H1 (cell line): Measurements from ENCODE around the gene NMRK2. TPM values are rescaled to one million over a fixed set of nuclear protein-coding genes. Genes with fewer than 3 reads are reported as not detected.

ENCODE experiments used
- CTCF ChIA-PET: fragments of 300-600 bp; sonication (Branson Sonifier 250); formaldehyde crosslinking; loops from one replicate; lab custom pipeline; 2021; ENCODE audit not compliant: partially characterized antibody; lab: Charles Lee
- POLR2A ChIA-PET: fragments of 300-600 bp; sonication (Branson Sonifier 250); formaldehyde crosslinking; loops from one replicate; lab custom pipeline; 2021; ENCODE audit warnings: inconsistent platforms; ENCODE audit not compliant: partially characterized antibody; lab: Charles Lee
- DNase-seq, 2 experiments: peaks; one replicate each; pipeline versions ENCODE4 v3.0.0 to v3.0.0-alpha.2; 2010 to 2022; ENCODE audit warnings: low spot score in 2 of 2, low read depth in 1 of 2, mixed read lengths in 1 of 2
- FAIRE-seq: peaks from 2 replicates; lab custom pipeline; 2011; peaks lifted over from hg19 to GRCh38; lab: Jason Lieb, UNC
- H2AFZ ChIP-seq: 2 replicates; pipeline ENCODE4 v1.8.1; 2012; ENCODE audit warnings: low read length, inconsistent platforms
- H2AK5ac ChIP-seq: 2 replicates; pipeline ENCODE4 v1.6.1; 2013; ENCODE audit warnings: low read depth, low read length
- H2BK120ac ChIP-seq: replicated peaks from 2 replicates; pipeline ENCODE3; 2013; ENCODE audit warnings: low read depth, low read length, inconsistent platforms
- H2BK12ac ChIP-seq: 2 replicates; pipeline ENCODE4 v1.6.1; 2013; ENCODE audit warnings: low read depth, low read length
- H2BK15ac ChIP-seq: 2 replicates; pipeline ENCODE4 v1.6.1; 2013; ENCODE audit warnings: low read length
- H2BK20ac ChIP-seq: 2 replicates; pipeline ENCODE4 v1.6.1; 2013; ENCODE audit warnings: low read length
- H2BK5ac ChIP-seq: 2 replicates; pipeline ENCODE4 v1.6.1; 2013; ENCODE audit warnings: low read depth, low read length
- H3K14ac ChIP-seq: 2 replicates; pipeline ENCODE4 v1.6.1; 2013; ENCODE audit warnings: inconsistent platforms; ENCODE audit not compliant: insufficient read length
- H3K18ac ChIP-seq: 2 replicates; pipeline ENCODE4 v1.6.1; 2013; ENCODE audit warnings: low read length; ENCODE audit errors: extremely low read depth
- H3K23ac ChIP-seq: 2 replicates; pipeline ENCODE4 v1.6.1; 2013; ENCODE audit warnings: inconsistent platforms; ENCODE audit not compliant: insufficient read length
- H3K23me2 ChIP-seq: 2 replicates; pipeline ENCODE4 v1.6.1; 2013; ENCODE audit warnings: low read depth, low read length
- H3K27ac ChIP-seq: 2 replicates; pipeline ENCODE4 v1.6.1; 2011; ENCODE audit warnings: low read depth, low read length, inconsistent platforms
- H3K27me3 ChIP-seq, 4 experiments: replicated peaks in 1 of 4; 1 replicate in 1 of 4; 2 replicates in 3 of 4; pipeline versions ENCODE4 v1.6.1 to v1.8.1; 2011 to 2013; ENCODE audit warnings: low read length in 3 of 4, mild to moderate bottlenecking in 3 of 4, inconsistent platforms in 2 of 4, mixed read lengths in 2 of 4, moderate library complexity in 1 of 4; ENCODE audit not compliant: control insufficient read depth in 3 of 4, insufficient read depth in 3 of 4; ENCODE audit errors: extremely low read depth in 1 of 4
- H3K36me3 ChIP-seq, 4 experiments: 2 replicates each; pipeline versions ENCODE4 v1.6.1 to v1.8.1; 2011 to 2013; ENCODE audit warnings: mild to moderate bottlenecking in 4 of 4, low read length in 3 of 4, moderate library complexity in 2 of 4, control low read depth in 1 of 4, inconsistent platforms in 1 of 4; ENCODE audit not compliant: insufficient read depth in 4 of 4, control insufficient read depth in 2 of 4
- H3K4ac ChIP-seq: replicated peaks from 2 replicates; pipeline ENCODE3; 2013; ENCODE audit warnings: low read length, low read depth, mixed read lengths, inconsistent platforms; ENCODE audit not compliant: insufficient read length
- H3K4me1 ChIP-seq, 4 experiments: replicated peaks in 1 of 4; 1 replicate in 1 of 4; 2 replicates in 3 of 4; pipeline versions ENCODE4 v1.6.1 to v1.8.1; 2011 to 2013; ENCODE audit warnings: low read length in 3 of 4, inconsistent platforms in 2 of 4, mixed read lengths in 1 of 4; ENCODE audit not compliant: insufficient read depth in 4 of 4, control insufficient read depth in 3 of 4
- H3K4me2 ChIP-seq, 2 experiments: 2 replicates each; pipeline versions ENCODE4 v1.6.1 to v1.8.1; 2011 to 2013; ENCODE audit warnings: low read depth in 2 of 2, low read length in 2 of 2, control low read depth in 1 of 2, inconsistent platforms in 1 of 2, mild to moderate bottlenecking in 1 of 2; ENCODE audit not compliant: insufficient read depth in 1 of 2
- H3K4me3 ChIP-seq, 4 experiments: fragments of 200-600, 300-600 bp in 1 of 4; sonication (generic), shearing (Covaris generic), sonication (Bioruptor Twin) in 1 of 4; 2 replicates each; pipeline versions ENCODE4 v1.5.1 to v1.8.1; 2011 to 2016; ENCODE audit warnings: low read length in 4 of 4, low read depth in 3 of 4, control low read depth in 2 of 4, inconsistent platforms in 2 of 4, mild to moderate bottlenecking in 2 of 4, mixed read lengths in 1 of 4, moderate library complexity in 1 of 4; ENCODE audit not compliant: insufficient read depth in 2 of 4; ENCODE audit errors: extremely low read depth in 1 of 4
- H3K56ac ChIP-seq: replicated peaks from 2 replicates; pipeline ENCODE3; 2013; ENCODE audit warnings: low read depth, mild to moderate bottlenecking, mixed read lengths, low read length, inconsistent platforms; ENCODE audit not compliant: insufficient read length
- H3K79me1 ChIP-seq: 2 replicates; pipeline ENCODE4 v1.6.1; 2013; ENCODE audit warnings: low read depth, low read length, control low read depth
- H3K79me2 ChIP-seq, 2 experiments: 2 replicates each; pipeline versions ENCODE4 v1.6.1 to v1.8.1; 2012 to 2013; ENCODE audit warnings: low read length in 2 of 2, mild to moderate bottlenecking in 2 of 2, inconsistent platforms in 1 of 2; ENCODE audit not compliant: insufficient read depth in 2 of 2, control insufficient read depth in 1 of 2
- H3K9ac ChIP-seq, 4 experiments: replicated peaks in 1 of 4; 1 replicate in 1 of 4; 2 replicates in 3 of 4; pipeline versions ENCODE4 v1.6.1 to v1.8.1; 2011 to 2013; ENCODE audit warnings: low read depth in 3 of 4, low read length in 3 of 4, control low read depth in 2 of 4, mild to moderate bottlenecking in 2 of 4, moderate library complexity in 2 of 4, inconsistent platforms in 1 of 4; ENCODE audit errors: extremely low read depth in 1 of 4
- H3K9me3 ChIP-seq, 2 experiments: 2 replicates each; pipeline versions ENCODE4 v1.6.1 to v1.8.1; 2012 to 2013; ENCODE audit warnings: mild to moderate bottlenecking in 2 of 2, moderate library complexity in 2 of 2, control low read depth in 1 of 2, inconsistent platforms in 1 of 2, low read depth in 1 of 2, low read length in 1 of 2, mixed read lengths in 1 of 2; ENCODE audit not compliant: insufficient read depth in 2 of 2
- H4K20me1 ChIP-seq, 2 experiments: replicated peaks in 1 of 2; 2 replicates each; pipeline versions ENCODE3 to v1.8.1; 2011 to 2013; ENCODE audit warnings: inconsistent platforms in 2 of 2, low read length in 2 of 2, mild to moderate bottlenecking in 1 of 2; ENCODE audit not compliant: insufficient read depth in 2 of 2, control insufficient read depth in 1 of 2
- H4K5ac ChIP-seq: 2 replicates; pipeline ENCODE4 v1.6.1; 2013; ENCODE audit warnings: low read length, low read depth, mixed read lengths, inconsistent platforms; ENCODE audit not compliant: insufficient read length
- H4K8ac ChIP-seq: 2 replicates; pipeline ENCODE4 v1.8.0; 2013; ENCODE audit warnings: mild to moderate bottlenecking, moderate library complexity, low read length, inconsistent platforms; ENCODE audit not compliant: insufficient read depth; ENCODE audit errors: extremely low read depth
- H4K91ac ChIP-seq: replicated peaks from 2 replicates; pipeline ENCODE3; 2013; ENCODE audit warnings: low read length, mixed read lengths, inconsistent platforms; ENCODE audit not compliant: insufficient read length
- ATF2 ChIP-seq: IDR thresholded peaks from 2 replicates; pipeline ENCODE4 v1.6.1; 2012; ENCODE audit warnings: low read length, inconsistent platforms
- CBX5 ChIP-seq: fragments of 300-800, 300-1000 bp; sonication (generic); IDR thresholded peaks from 2 replicates; pipeline ENCODE4 v1.7.1; 2016; ENCODE audit warnings: antibody characterized with exemption, low read length, low read depth
- CTBP2 ChIP-seq: IDR thresholded peaks from 2 replicates; pipeline ENCODE4 v1.7.0; 2011; ENCODE audit warnings: borderline replicate concordance, mild to moderate bottlenecking, moderate library complexity, mixed read lengths, low read length; ENCODE audit not compliant: insufficient read depth, insufficient read length
- GABPA ChIP-seq: IDR thresholded peaks from 2 replicates; pipeline ENCODE4 v1.6.1; 2011; ENCODE audit warnings: mild to moderate bottlenecking, low read length, moderate library complexity, borderline replicate concordance; ENCODE audit not compliant: insufficient read depth
- POLR2A ChIP-seq, 2 experiments: IDR thresholded peaks; 1 replicate in 1 of 2; 2 replicates in 1 of 2; pipeline ENCODE4 v1.6.1; 2011; ENCODE audit warnings: low read depth in 2 of 2, low read length in 2 of 2, mild to moderate bottlenecking in 2 of 2; ENCODE audit errors: control extremely low read depth in 1 of 2
- POLR2AphosphoS5 ChIP-seq: IDR thresholded peaks from 2 replicates; pipeline ENCODE4 v1.6.1; 2011; ENCODE audit warnings: low read depth, low read length
- RFX5 ChIP-seq: IDR thresholded peaks from 2 replicates; pipeline ENCODE4 v1.6.1; 2011; ENCODE audit warnings: low read depth, low read length, improper control_type of control experiment, borderline replicate concordance
- SIRT6 ChIP-seq: IDR thresholded peaks from one replicate; pipeline ENCODE4 v1.7.1; 2012; ENCODE audit warnings: low read length, inconsistent platforms
- SP4 ChIP-seq: IDR thresholded peaks from 2 replicates; pipeline ENCODE4 v1.6.1; 2012; ENCODE audit warnings: low read length, inconsistent platforms
- WGBS, 2 experiments: shearing (Covaris generic) in 1 of 2; methylation state at CpG; one replicate each; pipeline versions ENCODE4 v1.1.6 to v1.1.7; 2013 to 2015; ENCODE audit warnings: low lambda C conversion rate in 2 of 2, mixed read lengths in 2 of 2, inconsistent platforms in 1 of 2, low coverage in 1 of 2, missing lambda C conversion rate in 1 of 2; ENCODE audit not compliant: insufficient replicate concordance in 2 of 2, insufficient coverage in 1 of 2, insufficient read length in 1 of 2; ENCODE audit errors: extremely low coverage in 1 of 2, missing lambda C conversion rate in 1 of 2; 5-methylcytosine and 5-hydroxymethylcytosine counted together
- polyA plus RNA-seq, 7 experiments: library from polyadenylated mRNA; depleted of rRNA in 3 of 7; stranded (reverse) in 5 of 7; unstranded in 2 of 7; fragments of >200 nt in 5 of 7; fragments of 200-250 nt in 2 of 7; gene quantifications; 1 replicate in 5 of 7; 2 replicates in 1 of 7; 4 replicates in 1 of 7; pipeline versions ENCODE4 v1.2.1 to v1.2.3, GENCODE V29; 2011 to 2013; ENCODE audit warnings: missing spikeins in 2 of 7, mixed read lengths in 2 of 7
- total RNA-seq: library from RNA; stranded (reverse); fragmentation: NEBNext Ultra II Directional; extraction: Animal tissue kit (Norgen Biotek cat#: 25700); gene quantifications from 2 replicates; pipeline ENCODE4 v1.2.1, GENCODE V29; 2021
- TF ChIP-seq, protein P1 (sequence below): IDR thresholded peaks from 2 replicates; pipeline ENCODE4 v1.6.1; 2012; ENCODE audit warnings: inconsistent platforms
- TF ChIP-seq, protein P2 (sequence below): IDR thresholded peaks from 2 replicates; pipeline ENCODE4 v1.6.1; 2011; ENCODE audit warnings: low read depth, mild to moderate bottlenecking, low read length; ENCODE audit not compliant: insufficient read depth

Gene NMRK2
- total and polyA plus RNA-seq, 2 of the 8 experiments (the other 6 are each of a cell fraction or from before 2014, with no cell fraction given), result 87.4 to 206 TPM

- Histone ChIP-seq H3K23me2 (no peaks in the 10 kb centered on the region), H3K79me1 (0 out of 2 replicates have a peak, but pooled peaks cover 2% of the 10 kb centered on the region), H3K4me2 (no peak overlapping the region), H3K23ac (no peak overlapping the region), H2BK5ac (no peak overlapping the region), H3K79me2 (no peaks in the 10 kb centered on the region), H3K14ac (no peak overlapping the region), H3K9ac (no peak overlapping the region), H3K4ac (no peak overlapping the region), H2BK15ac (no peak overlapping the region), H3K4me3 (no peak overlapping the region), H3K27me3 (no peaks in the 10 kb centered on the region), H2BK120ac (no peak overlapping the region), H4K20me1 (no peaks in the 10 kb centered on the region), H3K9me3 (peaks cover 7% of the 10 kb centered on the region in 2 experiments; a peak in 3 of 4 replicates), H3K4me1 (no peaks in the 10 kb centered on the region), H2BK20ac (no peak overlapping the region), H3K18ac (no peak overlapping the region), H2AK5ac (no peak overlapping the region), H4K91ac (no peak overlapping the region), H3K27ac (no peak overlapping the region), H3K56ac (no peak overlapping the region), H4K5ac (no peak overlapping the region), H3K36me3 (peaks cover 3 to 14% (median 9%) of the 10 kb centered on the region in 4 experiments; a peak in 7 of 8 replicates), H2BK12ac (no peak overlapping the region), H2AFZ (no peak overlapping the region), H4K8ac (no peak overlapping the region)
- FAIRE-seq (no peak), DNase-seq (no peak)
- ChIA-PET POLR2A (no interaction called here), CTCF (interaction anchor here (0.7 kb wide), 1 partner anchor 10 kb away, joined by 3 read pairs; no protein-coding TSS in a partner anchor)
- WGBS, 2 experiments, result 90% methylated on average over 4 of the region's 4 CpGs; no CpG with 5 or more reads in 1 of the 2 experiments
- TF ChIP-seq POLR2AphosphoS5, result no peak
- TF ChIP-seq, protein P1, sequence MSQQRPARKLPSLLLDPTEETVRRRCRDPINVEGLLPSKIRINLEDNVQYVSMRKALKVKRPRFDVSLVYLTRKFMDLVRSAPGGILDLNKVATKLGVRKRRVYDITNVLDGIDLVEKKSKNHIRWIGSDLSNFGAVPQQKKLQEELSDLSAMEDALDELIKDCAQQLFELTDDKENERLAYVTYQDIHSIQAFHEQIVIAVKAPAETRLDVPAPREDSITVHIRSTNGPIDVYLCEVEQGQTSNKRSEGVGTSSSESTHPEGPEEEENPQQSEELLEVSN, result no peak
- TF ChIP-seq, protein P2, sequence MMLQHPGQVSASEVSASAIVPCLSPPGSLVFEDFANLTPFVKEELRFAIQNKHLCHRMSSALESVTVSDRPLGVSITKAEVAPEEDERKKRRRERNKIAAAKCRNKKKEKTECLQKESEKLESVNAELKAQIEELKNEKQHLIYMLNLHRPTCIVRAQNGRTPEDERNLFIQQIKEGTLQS, result no peak
- no peak for TF ChIP-seq SIRT6
- TF ChIP-seq CBX5, result no peak
- no peak for TF ChIP-seq GABPA
- TF ChIP-seq SP4, result no peak
- no peak for TF ChIP-seq POLR2A (IDR thresholded peaks at IDR 0.05; ENCODE audit: control extremely low read depth in 1 of 2, low read depth in 2 of 2, low read length in 2 of 2)
- no peak for TF ChIP-seq RFX5
- no peak for TF ChIP-seq ATF2
- TF ChIP-seq CTBP2, result no peak
These were observed 34.9 kb upstream of the NMRK2 start for GRCh38 chr19:3897936-3898335.
